GM19240 (cell line): Measurements from ENCODE around the gene SV2B.
"Not testable (repeated sequence)": the region's sequence is repeated elsewhere in the genome, so short reads cannot be mapped to it uniquely, and the experiment has no call there.

Source experiments
- DNase-seq: peaks from one replicate; pipeline ENCODE4 v3.0.0; 2011; ENCODE audit warnings: low spot score; ENCODE audit not compliant: insufficient read length

Gene SV2B, protein sequence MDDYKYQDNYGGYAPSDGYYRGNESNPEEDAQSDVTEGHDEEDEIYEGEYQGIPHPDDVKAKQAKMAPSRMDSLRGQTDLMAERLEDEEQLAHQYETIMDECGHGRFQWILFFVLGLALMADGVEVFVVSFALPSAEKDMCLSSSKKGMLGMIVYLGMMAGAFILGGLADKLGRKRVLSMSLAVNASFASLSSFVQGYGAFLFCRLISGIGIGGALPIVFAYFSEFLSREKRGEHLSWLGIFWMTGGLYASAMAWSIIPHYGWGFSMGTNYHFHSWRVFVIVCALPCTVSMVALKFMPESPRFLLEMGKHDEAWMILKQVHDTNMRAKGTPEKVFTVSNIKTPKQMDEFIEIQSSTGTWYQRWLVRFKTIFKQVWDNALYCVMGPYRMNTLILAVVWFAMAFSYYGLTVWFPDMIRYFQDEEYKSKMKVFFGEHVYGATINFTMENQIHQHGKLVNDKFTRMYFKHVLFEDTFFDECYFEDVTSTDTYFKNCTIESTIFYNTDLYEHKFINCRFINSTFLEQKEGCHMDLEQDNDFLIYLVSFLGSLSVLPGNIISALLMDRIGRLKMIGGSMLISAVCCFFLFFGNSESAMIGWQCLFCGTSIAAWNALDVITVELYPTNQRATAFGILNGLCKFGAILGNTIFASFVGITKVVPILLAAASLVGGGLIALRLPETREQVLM

DNA sequence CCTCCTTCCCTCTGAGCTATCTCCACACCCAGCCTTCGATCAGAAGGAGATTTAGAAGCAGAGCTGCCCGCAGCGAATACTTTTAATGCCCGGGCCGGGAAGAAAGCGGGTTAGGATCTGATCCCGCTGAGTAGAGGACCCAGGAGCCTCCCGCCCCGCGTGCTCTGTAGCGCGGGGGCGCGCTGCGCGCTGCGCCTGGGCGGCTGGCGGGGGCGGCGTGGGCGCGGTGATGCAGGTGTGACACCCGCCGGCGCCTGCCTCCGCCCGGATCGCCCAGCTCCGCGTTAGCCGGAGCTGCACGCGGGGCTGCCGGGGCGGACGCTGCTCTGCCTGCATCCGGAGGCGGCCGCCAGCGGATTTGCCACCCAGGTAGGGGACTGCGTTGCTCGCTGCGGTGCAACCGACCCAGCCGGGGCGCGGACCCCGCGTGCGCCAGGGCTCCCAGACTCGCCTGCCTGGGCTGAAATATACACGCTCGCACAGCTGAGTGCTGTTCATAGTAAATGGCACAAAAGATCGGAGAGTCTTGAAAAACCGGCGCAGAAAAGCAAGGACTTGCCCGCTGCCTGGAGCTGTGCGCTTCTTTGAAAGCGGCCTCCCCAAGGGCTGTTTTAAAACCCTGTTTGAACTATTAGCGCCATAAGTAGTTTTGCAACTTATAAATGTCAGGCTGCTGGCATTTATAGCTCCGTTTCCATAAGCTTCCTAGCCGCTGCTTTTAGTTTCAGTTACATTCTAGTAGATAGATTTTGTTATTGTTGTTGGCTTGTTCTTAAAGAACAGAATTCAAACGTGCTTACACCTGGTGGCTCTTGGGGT is at the start of gene SV2B:
TSS of gene SV2B (plus strand) at position 263 of the 819 bp plus-strand sequence. CDS start 126,007 bp downstream, outside the sequence.
- no peak for DNase-seq

DNA sequence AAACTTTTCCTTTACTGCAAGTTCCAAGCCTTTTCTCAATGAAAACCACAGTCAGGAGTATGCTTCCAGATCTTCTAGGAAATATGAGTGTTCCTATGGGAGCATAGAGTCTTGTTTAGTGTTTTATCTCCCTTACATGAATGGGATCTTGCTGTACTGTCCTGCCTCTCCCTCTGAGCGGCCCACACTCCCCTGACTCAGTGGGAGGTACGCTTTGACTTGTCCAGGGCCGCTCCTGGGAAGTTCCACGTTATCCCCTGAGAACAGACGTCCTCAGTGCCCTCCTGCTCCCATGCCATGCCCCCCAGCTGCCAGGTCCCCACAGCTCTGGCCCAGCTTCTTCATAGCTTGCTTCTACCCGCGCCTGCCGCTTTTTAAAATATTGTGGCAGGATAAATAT is 48.8 kb upstream of the SV2B start:
- DNase-seq: no peak

DNA sequence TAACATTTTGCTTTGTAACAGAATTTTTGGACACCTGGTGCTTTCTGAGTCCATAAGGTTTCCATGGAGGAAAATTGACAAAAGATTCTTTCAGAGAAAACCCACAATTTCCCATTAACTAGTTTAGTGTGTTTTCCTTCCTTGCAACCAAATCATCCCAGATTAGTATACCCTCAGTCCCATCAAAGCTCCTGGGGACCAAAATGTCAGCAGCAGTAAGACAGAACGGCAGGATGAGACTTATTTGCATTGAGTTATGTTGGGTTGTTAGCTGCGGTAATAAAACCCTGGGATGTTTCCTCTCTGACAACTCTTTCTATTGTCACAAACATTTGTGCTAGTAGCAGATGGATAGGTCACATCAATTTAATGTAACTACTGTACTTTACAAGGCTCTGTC is 45.2 kb upstream of the SV2B start:
- DNase-seq: no peak

DNA sequence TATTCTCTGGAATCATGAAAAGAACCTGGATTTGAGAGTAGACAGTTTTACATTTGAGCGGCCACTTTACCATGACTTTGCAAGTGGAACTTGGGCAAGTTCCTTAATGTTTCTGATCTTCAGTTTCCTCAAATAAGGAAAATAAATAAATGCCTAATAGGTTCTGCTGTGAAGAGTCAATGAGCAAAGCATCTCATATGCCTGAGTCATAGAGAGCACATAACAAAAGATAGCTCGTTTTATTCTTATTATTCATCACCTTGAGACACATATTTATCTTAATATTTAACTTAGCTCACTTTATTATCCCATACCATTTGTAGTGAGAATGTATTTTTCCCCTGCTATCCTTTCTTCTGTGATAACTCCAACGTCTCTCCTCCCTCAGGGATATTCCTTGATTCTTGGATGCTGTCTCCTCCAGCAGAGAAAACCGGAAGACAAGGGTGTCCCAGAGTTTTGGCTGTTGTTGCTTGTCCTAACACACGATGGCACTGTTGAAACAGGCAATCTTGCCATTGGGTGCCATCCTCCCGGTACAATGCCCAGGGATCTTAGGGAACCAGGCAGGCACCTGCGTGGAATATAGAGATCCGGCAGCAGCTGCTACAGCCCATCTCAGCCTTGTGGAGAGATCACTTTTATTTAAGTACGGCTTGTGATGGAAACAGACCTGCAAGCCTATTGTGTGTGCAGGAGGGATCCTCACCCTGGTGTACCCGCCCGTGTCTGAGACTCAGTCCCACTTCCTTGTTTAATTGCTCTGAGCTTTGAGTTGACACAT is 44.3 kb upstream of the SV2B start:
- DNase-seq: peak; percentile 50

DNA sequence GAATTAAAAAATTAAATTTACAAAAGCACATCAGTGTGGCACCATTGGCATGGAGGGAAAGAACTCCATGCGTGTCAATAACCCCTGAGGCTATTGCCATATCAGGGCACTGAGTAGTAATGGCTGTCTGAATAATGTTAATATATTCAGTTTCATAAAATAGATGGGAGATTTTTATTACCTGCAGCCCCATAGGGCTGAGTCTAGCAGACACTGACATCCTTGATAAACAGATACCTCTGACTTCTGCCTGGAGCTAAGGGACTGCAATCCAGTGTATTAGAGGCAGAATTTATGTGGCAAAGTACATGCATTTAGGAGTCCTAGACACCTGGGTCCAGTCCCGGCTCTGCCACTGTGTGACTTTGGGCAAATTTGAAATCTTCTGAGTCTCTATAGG is 38.8 kb upstream of the SV2B start:
- no peak for DNase-seq

DNA sequence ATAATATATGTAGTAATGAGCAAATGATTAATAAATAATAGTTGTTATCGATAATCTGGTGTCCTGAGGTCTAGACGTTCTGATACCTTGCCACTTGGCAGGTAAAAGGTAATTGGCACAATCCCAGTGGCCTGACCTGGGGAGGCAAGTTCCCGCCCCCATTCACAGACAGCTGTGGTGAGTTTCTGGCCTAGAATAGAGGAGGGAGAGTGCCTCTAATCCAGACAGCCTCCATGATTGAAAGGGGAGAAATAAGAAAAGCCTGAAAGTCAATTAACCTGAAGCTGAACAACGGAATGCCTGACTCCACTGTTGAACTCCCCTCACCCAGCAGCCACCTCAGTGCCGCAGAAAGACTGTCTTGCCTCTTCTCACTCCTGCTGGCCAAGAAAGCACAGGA is 38.1 kb upstream of the SV2B start:
- no peak for DNase-seq

DNA sequence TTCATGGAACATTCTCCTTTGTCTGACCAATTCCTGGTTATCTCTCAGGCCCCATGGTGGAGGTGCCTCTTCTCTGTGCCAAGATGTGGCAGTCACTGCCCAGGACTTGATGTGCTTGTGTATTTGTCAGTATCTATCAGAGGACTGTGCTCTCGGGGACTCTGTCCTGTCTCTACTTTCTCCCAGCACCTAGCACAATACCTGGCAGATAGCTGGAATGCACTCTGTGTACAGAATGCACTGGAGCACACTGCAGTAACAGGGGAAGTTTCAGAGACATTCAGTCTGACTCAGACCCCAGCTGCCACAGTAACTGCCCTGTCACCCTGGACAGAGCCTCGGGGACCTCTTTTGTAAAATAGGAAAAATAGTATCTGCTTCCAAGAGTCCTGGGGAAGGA is 34.6 kb upstream of the SV2B start:
- no peak for DNase-seq

DNA sequence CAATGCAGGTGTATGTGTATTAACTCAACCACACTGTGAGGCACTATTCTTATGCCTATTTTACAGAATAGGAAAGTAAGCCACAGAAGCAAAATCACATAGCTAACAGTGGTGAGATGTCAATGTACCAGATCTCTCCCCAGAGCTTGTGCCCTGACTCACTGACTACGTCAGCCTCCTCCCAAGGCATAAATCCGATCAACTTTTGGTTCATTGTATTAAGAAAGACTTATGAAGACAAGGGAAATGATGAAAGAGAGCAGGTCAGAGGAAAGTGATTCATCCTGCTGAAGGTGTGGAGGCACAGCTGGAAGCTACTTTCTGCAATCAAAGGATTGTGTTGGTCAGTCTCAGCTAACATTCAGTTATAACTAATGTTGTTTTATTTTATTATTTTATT is 33.0 kb upstream of the SV2B start:
- DNase-seq: no peak

DNA sequence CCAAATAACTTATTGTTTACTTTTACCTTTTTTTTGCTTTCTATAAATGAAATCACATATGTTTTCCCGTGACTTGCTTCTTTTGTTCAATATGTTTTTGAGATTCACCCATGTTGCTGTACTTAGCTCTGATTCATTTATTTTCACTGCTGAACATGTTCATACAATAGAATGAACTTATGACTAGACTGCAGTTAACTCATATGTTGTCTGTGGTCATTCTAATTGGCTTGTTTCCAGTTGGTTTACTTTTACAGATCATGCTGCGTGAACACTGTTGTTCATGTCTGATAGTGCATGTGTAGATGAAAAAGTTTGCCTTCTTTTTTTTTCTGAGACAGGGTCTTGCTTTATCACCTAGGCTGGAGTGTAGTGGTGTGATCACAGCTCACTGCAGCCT is 31.6 kb upstream of the SV2B start:
- no peak for DNase-seq

DNA sequence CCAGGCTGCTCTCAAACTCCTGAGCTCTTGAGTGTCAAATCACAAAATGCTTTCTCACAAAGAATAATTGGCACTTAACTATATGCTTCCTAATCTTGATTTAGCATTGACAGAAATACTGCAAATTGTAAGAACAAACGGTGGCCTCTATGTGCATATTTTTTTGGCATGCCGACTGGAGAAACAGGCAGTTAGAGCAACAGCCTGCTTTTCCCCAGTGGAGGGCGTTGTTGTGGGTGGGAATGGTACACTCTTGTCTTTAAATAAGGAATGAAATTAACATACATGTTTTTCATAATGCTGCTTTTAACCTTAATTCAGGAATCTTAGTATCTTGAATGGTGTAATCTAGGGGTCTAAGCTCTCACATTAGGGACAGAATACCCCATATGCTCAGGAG is 31.1 kb upstream of the SV2B start:
- no peak for DNase-seq

DNA sequence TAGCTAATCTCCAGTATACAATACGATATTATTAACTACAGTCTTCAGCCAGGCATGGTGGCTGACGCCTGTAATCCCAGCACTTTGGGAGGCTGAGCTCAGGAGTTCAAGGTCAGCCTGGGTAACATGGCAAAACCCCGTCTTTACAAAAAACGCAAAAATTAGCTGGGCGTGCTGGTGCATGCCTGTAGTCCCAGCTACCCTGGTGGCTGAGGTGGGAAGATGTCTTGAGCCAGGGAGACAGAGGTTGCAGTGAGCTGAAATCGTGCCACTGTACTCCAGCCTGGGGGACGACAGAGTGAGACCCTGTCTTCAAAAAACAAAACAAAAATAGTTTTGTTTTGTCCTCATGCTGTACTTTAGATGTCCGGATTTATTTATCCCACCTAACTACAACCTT is 29.2 kb upstream of the SV2B start:
- no peak for DNase-seq

DNA sequence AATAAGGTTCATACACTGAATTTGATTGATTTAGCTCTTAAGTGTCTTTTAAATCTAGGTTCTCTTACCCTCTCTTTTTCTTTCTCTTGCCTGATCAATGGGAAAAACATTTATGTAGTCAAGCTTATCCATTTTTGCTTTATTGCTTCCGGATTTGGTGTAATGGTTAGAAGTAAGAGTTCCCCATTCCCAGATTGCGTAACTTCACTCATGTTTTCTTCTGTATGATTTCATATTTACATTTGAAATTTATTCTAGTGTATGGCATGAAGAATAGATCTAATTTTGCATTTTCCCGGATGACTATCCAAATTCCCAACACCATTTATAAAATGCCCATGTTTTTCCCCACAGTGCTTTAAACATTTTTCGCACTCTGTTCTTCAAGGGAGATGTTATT is 27.9 kb upstream of the SV2B start:
- DNase-seq: no peak

DNA sequence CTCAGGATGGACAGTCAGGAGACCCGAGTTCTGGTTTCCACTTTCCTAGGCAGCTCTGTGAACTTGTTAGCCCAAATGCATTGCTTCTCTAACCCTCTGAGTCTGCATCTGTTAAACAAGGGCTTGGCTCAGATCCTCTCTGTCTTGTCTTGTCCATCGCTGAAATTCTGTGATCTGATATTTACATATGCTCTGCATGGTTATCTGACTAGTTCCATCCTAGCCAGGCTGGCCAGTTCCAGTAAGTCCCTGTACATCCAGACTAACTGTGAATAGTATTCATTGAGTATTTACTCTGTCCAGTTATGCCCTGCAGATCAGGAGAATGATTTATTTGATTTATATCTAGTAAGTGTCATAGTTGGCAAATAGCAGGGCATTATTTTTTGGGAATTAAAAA is 27.0 kb upstream of the SV2B start:
- DNase-seq: no peak

DNA sequence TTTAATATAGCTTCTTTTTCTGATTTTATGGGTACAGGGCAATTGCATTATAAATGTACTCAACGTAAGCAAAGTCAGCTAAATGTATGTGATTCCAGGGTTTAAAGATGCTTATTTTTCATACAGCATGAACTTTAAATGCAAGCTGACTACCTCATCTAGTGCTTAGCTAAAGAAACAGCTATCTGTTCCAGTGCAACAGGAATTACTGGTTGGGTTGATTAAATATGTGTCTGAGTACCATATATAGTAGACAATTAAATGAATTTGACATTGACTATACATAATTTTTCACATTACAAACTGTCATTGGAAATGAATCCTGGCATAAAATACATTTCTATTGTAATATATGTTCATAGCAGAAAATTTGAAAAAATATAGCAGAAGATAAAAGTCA is 26.3 kb upstream of the SV2B start:
- no peak for DNase-seq

DNA sequence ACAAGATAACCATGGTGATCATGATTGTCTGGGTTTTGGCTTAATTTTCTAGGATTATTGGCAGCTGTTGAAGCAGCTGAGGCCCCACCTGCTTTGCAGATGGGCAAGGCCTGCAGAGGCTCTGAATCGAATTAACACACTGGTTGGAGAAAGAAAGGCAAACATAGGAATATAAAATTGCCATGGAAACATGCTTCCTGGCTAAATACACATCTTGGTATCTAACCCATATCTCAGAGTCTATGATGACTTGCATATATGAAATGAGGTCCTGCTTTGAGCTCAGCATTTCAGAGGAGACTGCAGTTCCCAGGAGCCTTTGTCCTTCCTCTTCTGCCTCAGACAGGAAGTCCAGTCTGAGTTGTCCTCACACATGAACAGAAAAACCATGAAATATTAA is 24.3 kb upstream of the SV2B start:
- DNase-seq: no peak

DNA sequence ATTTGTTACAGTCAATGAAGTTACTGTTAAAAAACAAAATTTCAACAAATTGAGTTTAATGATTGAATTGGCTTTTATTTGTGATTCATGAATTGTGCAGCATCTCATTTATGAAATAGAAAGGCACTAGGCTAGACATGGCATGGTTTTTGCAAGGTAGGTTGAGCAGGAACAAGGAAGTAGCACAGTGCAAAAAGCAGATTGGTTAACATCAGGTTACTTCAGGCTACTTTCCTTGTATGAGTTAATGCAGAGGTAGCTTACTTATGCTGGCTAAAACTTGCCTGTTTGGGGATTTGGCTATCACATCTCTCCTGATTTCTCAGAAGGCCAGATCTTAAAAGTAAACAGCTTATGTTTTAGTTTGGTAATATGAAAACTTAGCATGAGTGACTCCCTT is 23.0 kb upstream of the SV2B start:
- DNase-seq: no peak

DNA sequence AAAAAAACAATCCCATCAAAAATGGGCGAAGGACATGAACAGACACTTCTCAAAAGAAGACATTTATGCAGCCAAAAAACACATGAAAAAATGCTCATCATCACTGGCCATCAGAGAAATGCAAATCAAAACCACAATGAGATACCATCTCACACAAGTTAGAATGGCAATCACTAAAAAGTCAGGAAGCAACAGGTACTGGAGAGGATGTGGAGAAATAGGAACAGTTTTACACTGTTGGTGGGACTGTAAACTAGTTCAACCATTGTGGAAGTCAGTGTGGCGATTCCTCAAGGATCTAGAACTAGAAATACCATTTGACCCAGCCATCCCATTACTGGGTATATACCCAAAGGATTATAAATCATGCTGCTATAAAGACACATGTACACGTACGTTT is 6.2 kb upstream of the SV2B start:
- not testable (repeated sequence) for DNase-seq

DNA sequence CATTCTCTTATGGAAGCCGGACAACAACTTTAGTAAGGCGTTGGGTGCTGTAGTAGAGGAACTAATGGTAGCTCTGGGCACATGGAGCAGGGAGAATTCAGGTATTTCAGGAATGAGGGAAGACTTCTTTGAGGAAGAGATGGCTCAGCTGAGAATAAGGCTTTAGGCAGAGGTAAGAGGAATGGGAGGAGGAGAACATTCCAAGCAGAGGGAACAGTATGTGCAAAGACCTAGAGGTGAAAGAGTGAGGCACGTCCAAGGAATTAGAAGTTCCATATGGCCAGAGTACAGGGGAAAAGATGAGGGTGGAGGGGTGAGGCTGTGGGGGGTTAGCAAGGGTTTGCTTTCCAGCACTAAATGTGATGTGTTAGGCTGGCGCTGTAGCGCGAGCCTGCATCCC is 1.6 kb upstream of the SV2B start:
- no peak for DNase-seq

DNA sequence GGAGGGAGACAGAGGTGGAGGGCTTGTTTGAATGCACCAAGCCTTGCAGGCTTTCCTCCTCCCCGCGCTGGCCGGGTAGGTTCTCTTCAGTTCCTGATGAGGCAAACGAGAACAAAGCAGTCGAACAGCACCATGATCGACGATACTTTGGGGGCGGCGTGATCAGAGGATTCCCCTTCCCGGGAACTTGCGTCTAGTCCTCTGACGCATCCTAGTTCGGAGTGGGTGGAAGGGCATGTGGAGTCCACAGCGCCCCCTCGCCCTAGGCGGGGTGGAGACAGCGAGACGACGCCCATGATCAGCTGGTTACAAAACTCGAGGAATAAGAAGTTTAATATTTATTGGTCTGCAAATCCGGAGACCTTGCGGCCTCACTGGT is 452 bp upstream of the SV2B start:
- DNase-seq: no peak

DNA sequence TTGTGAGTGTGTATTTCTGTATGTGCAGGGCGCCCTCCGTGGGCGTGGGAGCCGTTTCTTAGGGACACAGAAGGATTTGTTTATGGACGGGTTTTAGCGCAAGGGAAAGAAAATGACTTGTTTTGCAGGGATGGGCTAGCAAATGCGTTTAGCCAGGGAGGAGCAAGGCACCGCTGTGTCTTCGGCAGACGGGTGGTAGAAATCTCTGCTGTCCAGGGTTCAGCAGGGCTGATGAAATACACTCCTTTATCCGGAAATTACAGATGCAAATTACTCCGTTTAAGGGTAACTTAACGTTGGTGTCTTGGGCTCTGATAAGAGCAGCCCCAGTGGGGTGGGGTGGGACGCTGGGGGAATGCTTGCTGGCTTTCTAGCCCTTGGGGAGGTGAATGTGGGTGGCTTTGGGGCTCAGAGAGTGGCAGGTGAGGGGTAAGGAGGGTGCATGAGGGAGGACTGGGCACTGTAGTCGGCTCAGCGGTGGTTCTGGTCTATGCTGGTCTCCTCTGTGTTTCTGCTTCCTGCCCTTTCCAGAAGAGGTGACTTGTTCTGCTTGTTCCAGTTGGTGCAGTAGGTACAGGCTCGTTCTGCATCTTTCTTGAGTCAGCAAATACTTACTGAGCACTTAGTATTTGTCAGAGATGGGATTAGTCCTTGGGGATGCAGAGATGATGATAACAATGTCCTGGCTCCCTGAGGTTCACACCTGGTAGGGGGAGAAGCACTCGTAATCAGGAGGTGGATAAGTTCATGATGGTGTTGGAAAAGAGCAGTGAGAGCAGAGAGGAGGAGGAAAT is 954 bp downstream of the SV2B start:
- DNase-seq: no peak

DNA sequence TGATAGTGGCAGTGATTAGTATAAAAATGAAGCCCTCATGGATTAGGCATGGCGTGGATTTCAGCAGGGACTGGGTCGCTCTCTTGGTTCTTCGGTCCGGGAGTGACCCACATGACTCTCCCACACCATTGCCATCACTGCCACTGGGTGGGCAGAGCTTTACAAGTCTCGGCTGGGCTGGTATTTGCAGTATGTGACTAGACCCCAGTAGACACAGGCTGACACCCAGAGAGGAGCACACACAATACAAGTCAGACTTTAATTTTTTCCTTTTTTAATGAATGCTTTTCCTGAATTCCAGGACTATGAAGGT is 1.5 kb downstream of the SV2B start:
- no peak for DNase-seq
